AG09319 (cell line): Measurements from ENCODE around the gene CDH3.

Experiments used
- DNase-seq: peaks from one replicate; pipeline ENCODE4 v3.0.0-alpha.2; 2010; ENCODE audit warnings: low read depth; ENCODE audit errors: extremely low read depth
- TF ChIP-seq, protein P1 (sequence below): IDR thresholded peaks from 2 replicates; pipeline ENCODE4 v1.5.1; 2011; ENCODE audit warnings: low read depth, mild to moderate bottlenecking, inconsistent platforms, low read length, moderate library complexity

CDH3 gene

DNA sequence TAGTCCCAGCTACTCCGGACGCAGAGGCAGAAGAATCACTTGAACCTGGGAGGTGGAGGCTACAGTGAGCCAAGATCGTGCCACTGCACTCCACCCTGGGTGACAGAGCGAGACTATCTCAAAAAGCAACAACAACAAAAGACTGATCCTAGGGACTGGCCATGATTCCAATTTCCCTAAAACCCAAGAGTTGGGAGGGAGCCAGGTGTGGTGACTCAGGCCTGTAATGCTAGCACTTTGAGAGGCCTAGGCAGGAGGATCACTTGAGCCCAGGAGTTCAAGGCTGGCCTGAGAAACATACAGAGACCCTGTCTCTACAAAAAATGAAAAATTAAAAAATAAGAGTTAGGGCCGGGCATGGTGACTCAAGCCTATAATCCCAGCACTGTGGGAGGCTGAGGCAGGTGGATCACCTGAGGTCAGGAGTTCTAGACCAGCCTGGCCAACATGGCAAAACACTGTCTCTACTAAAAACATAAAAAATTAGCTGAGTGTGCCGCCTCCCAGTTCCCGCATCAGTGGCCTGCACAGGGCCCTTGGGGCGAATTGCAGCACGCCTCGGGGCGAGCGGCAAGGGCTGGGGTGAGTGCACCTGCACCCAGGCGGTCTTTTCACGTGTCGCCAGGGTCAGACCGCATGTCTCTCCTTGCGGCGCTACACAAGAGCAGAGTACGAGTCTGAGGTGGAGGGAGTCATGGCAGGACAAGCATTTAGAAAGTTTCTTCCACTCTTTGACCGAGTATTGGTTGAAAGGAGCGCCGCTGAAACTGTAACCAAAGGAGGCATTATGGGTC lies 40.8 kb downstream of the CDH3 start:
- TF ChIP-seq, protein P1, sequence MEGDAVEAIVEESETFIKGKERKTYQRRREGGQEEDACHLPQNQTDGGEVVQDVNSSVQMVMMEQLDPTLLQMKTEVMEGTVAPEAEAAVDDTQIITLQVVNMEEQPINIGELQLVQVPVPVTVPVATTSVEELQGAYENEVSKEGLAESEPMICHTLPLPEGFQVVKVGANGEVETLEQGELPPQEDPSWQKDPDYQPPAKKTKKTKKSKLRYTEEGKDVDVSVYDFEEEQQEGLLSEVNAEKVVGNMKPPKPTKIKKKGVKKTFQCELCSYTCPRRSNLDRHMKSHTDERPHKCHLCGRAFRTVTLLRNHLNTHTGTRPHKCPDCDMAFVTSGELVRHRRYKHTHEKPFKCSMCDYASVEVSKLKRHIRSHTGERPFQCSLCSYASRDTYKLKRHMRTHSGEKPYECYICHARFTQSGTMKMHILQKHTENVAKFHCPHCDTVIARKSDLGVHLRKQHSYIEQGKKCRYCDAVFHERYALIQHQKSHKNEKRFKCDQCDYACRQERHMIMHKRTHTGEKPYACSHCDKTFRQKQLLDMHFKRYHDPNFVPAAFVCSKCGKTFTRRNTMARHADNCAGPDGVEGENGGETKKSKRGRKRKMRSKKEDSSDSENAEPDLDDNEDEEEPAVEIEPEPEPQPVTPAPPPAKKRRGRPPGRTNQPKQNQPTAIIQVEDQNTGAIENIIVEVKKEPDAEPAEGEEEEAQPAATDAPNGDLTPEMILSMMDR = no peak
- DNase-seq = no peak

- TF ChIP-seq, protein P1 = no peak
These were observed 41.8 kb downstream of the CDH3 start for GRCh38 chr16:68686905-68687304.

DNA sequence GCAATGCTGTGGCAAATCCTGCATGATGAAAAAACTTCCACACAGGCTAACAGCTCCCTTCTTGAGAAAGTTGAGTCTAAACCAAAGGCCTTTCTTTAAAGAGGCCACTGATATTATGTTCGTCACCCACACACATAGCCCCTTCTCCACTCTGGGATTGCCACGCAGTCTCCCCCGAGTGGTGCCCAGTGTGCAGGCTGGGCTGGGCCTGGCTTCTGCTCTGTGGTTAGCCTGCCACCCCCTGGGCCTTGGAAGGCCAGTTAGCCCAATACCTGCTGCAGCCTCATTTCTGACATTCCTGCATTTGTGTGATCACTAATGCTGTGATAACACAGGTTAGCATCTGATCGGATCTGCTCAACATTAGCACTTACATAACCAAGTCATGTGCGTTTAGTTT lies 44.8 kb downstream of the CDH3 start:
- TF ChIP-seq, protein P1 = no peak
- DNase-seq = no peak

More at GRCh38 chr16:68686905-68687304, 41.8 kb downstream of the CDH3 start:
- no peak for DNase-seq

- TF ChIP-seq, protein P1 = no peak
- DNase-seq = no peak
These were observed 50.5 kb downstream of the CDH3 start for GRCh38 chr16:68695575-68695974.

GRCh38 chr16:68696514-68696913 lies 51.4 kb downstream of the CDH3 start:
- TF ChIP-seq, protein P1 = no peak
- DNase-seq = no peak

- DNase-seq = no peak
- TF ChIP-seq, protein P1 = no peak
These were observed 53.0 kb downstream of the CDH3 start for GRCh38 chr16:68698091-68698490.

DNA sequence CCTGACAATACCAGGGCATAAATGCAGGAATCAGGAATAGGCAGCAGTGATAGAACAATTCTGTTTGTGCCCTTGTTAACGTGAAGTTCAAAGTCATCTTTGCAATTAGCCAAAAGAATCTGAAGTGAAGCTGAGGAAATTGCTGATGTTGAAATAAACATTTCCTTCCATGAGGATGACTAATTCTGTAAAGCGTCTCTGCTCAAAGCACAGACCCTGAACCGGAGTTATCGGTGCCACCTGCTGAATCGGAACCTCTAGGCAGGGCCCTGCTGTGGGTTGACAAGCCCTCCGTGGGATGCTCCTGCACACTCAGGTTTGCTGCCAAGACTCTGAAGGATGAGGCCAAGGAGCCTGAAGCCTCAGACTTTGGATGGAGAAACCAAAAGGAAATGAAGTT lies 55.0 kb downstream of the CDH3 start:
- TF ChIP-seq, protein P1 = no peak
- DNase-seq = no peak
